Lower lobe of right lung (tissue), 2 donors: Measurements from ENCODE around the gene EBLN2. TPM values are rescaled to one million over a fixed set of nuclear protein-coding genes. Genes with fewer than 3 reads are reported as not detected.

Source experiments
- ATAC-seq, 2 donors: fragments of 200-7000 bp; cut with Tn5 transposase; one replicate each; pipeline ENCODE4 v1.9.1; 2020 to 2022; ENCODE audit warnings: mild to moderate bottlenecking in 2 of 2, moderate library complexity in 2 of 2
- DNase-seq: peaks from one replicate; pipeline ENCODE4 v3.0.0-alpha.2; 2020
- H3K27ac ChIP-seq: fragments of 200-600 bp; one replicate; pipeline ENCODE4 v1.8.0; 2022
- H3K27me3 ChIP-seq: fragments of 200-600 bp; one replicate; pipeline ENCODE4 v1.8.0; 2022; ENCODE audit warnings: low read depth
- H3K36me3 ChIP-seq: fragments of 200-600 bp; one replicate; pipeline ENCODE4 v1.8.0; 2022; ENCODE audit warnings: mild to moderate bottlenecking
- H3K4me1 ChIP-seq: fragments of 200-600 bp; one replicate; pipeline ENCODE4 v1.8.0; 2022
- H3K4me3 ChIP-seq: fragments of 200-600 bp; one replicate; pipeline ENCODE4 v1.8.0; 2022; ENCODE audit warnings: mild to moderate bottlenecking
- H3K9me3 ChIP-seq: fragments of 200-600 bp; one replicate; pipeline ENCODE4 v1.8.0; 2022
- CTCF ChIP-seq: fragments of 200-600 bp; IDR thresholded peaks from one replicate; pipeline ENCODE4 v1.8.0; 2022; ENCODE audit warnings: antibody characterized with exemption, mild to moderate bottlenecking
- intact Hi-C: fragments of 100-400 bp; cut with DNase I; formaldehyde crosslinking; loops from one replicate; pipeline ENCODE4 v1.11.0; 2022
- total RNA-seq: library from RNA; stranded (reverse); fragmentation: NEBNext Ultra II Directional; extraction: Animal tissue kit (Norgen Biotek cat#: 25700); gene quantifications from one replicate; pipeline ENCODE4 v1.2.1, GENCODE V29; 2021
- donor health status: DM: no; HTN: yes; CAD: no; lungs with severe emphysema.

The EBLN2 gene
- total RNA-seq, 1 donor from 2014 or later, result 3.6 TPM

- Histone ChIP-seq H3K27me3 (no peaks in the 10 kb centered on the region), H3K36me3 (no peaks in the 10 kb centered on the region), H3K4me3 (no peak overlapping the region), H3K4me1 (no peaks in the 10 kb centered on the region), H3K9me3 (no peaks in the 10 kb centered on the region), H3K27ac (no peak overlapping the region)
- ATAC-seq, result peak in 1 of 2 donors; percentile 10
- TF ChIP-seq CTCF, result no peak
- intact Hi-C loops, result no loop called here
- no peak for DNase-seq
These were observed 33.5 kb downstream of the EBLN2 start for GRCh38 chr3:73094951-73095350.

- intact Hi-C loops, result no loop called here
- H3K4me1 ChIP-seq, result no peaks in the 10 kb centered on the region
- H3K27me3 ChIP-seq, result no peaks in the 10 kb centered on the region
- no peaks in the 10 kb centered on the region for H3K9me3 ChIP-seq
- no peak overlapping the region for H3K27ac ChIP-seq
- H3K4me3 ChIP-seq, result no peak overlapping the region
- H3K36me3 ChIP-seq, result no peaks in the 10 kb centered on the region
- no peak for ATAC-seq
- no peak for DNase-seq
- no peak for TF ChIP-seq CTCF
These were observed 34.7 kb downstream of the EBLN2 start for GRCh38 chr3:73096169-73096568.

GRCh38 chr3:73098026-73098425, 36.6 kb downstream of the EBLN2 start:
- no peaks in the 10 kb centered on the region for H3K4me1 ChIP-seq
- no peak for ATAC-seq
- intact Hi-C loops, result no loop called here

GRCh38 chr3:73098873-73099272, 37.4 kb downstream of the EBLN2 start:
- no peak for TF ChIP-seq CTCF
- no peak for DNase-seq
- H3K4me3 ChIP-seq, result no peak overlapping the region
- no peaks in the 10 kb centered on the region for H3K36me3 ChIP-seq
- no peaks in the 10 kb centered on the region for H3K4me1 ChIP-seq
- H3K27me3 ChIP-seq, result no peaks in the 10 kb centered on the region
- intact Hi-C loops, result no loop called here
- H3K27ac ChIP-seq, result no peak overlapping the region
- no peak for ATAC-seq
- H3K9me3 ChIP-seq, result no peaks in the 10 kb centered on the region

More at GRCh38 chr3:73098026-73098425, 36.6 kb downstream of the EBLN2 start:
- H3K4me3 ChIP-seq, result no peak overlapping the region
- no peak overlapping the region for H3K27ac ChIP-seq
- no peak for DNase-seq
- TF ChIP-seq CTCF, result no peak
- H3K36me3 ChIP-seq, result no peaks in the 10 kb centered on the region
- H3K9me3 ChIP-seq, result no peaks in the 10 kb centered on the region
- H3K27me3 ChIP-seq, result no peaks in the 10 kb centered on the region

GRCh38 chr3:73100741-73101559, 39.5 kb downstream of the EBLN2 start:
- Histone ChIP-seq H3K27me3 (no peaks in the 10 kb centered on the region), H3K36me3 (no peaks in the 10 kb centered on the region), H3K9me3 (no peaks in the 10 kb centered on the region), H3K4me1 (no peaks in the 10 kb centered on the region), H3K27ac (no peak overlapping the region), H3K4me3 (no peak overlapping the region)
- intact Hi-C loops, result loop anchor here (10.0 kb wide), 1 partner anchor 404 kb away; no protein-coding TSS in a partner anchor
- peak; percentile 67 for DNase-seq
- ATAC-seq, result peak; percentile 89 to 90
- peak; percentile 93 for TF ChIP-seq CTCF
